ENCODE measurements around the gene USP20. TPM values are rescaled to one million over a fixed set of nuclear protein-coding genes. Genes with fewer than 3 reads are reported as not detected.

Gene USP20
- total RNA-seq, 2 experiments from 2014 or later = 14.4 to 24.1 TPM

- ChIA-PET POLR2A (interaction anchor here (0.6 to 1.2 kb wide), 2 partner anchors 72 to 148 kb away, joined by 3 to 5 read pairs; no protein-coding TSS in a partner anchor), CTCF (ENCODE audit: unreplicated experiment) (no interaction called here)
- peaks cover 71% of the 10 kb centered on the region for H3K4me1 ChIP-seq (ENCODE audit: insufficient read depth, low read length, poor library complexity, severe bottlenecking)
- H3K4me3 ChIP-seq (ENCODE audit: low read depth, low read length, poor library complexity, severe bottlenecking) = no peak overlapping the region
- H3K79me2 ChIP-seq (ENCODE audit: insufficient read depth, low read depth, low read length) = peaks cover 9% of the 10 kb centered on the region; the same call in 1 of the 2 replicates
- H3K4me2 ChIP-seq (ENCODE audit: low read length) = peak overlapping the region; percentile 42
- peaks cover 79% of the 10 kb centered on the region for H3K36me3 ChIP-seq (ENCODE audit: insufficient read depth, low read length)
- no peak overlapping the region for H2AFZ ChIP-seq (ENCODE audit: low read length)
- peaks cover 4% of the 10 kb centered on the region; the same call in 1 of the 2 replicates for H3K9me3 ChIP-seq (ENCODE audit: low read length)
- intact Hi-C loops (cut with micrococcal nuclease; ENCODE audit: unreplicated experiment) = no loop called here
- no peak for TF ChIP-seq EZH2phosphoT487 (IDR thresholded peaks at IDR 0.05; ENCODE audit: borderline replicate concordance, low read depth, low read length)
- TF ChIP-seq, protein P1, sequence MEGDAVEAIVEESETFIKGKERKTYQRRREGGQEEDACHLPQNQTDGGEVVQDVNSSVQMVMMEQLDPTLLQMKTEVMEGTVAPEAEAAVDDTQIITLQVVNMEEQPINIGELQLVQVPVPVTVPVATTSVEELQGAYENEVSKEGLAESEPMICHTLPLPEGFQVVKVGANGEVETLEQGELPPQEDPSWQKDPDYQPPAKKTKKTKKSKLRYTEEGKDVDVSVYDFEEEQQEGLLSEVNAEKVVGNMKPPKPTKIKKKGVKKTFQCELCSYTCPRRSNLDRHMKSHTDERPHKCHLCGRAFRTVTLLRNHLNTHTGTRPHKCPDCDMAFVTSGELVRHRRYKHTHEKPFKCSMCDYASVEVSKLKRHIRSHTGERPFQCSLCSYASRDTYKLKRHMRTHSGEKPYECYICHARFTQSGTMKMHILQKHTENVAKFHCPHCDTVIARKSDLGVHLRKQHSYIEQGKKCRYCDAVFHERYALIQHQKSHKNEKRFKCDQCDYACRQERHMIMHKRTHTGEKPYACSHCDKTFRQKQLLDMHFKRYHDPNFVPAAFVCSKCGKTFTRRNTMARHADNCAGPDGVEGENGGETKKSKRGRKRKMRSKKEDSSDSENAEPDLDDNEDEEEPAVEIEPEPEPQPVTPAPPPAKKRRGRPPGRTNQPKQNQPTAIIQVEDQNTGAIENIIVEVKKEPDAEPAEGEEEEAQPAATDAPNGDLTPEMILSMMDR (conservative IDR thresholded peaks at IDR 0.05; ENCODE audit: low read length) = no peak
- H3K27ac ChIP-seq (ENCODE audit: low read depth, low read length, poor library complexity, severe bottlenecking) = peak overlapping the region; percentile 6
- no TSS peak for BruUV-seq (replicated peaks)
- DNase-seq (ENCODE audit: low spot score) = no peak
- H3K9me2 ChIP-seq (ENCODE audit: insufficient read depth, low read length) = no peaks in the 10 kb centered on the region
- H4K20me1 ChIP-seq (ENCODE audit: insufficient read depth, low read length) = 0 out of 2 replicates have a peak, but pooled peaks cover 6% of the 10 kb centered on the region
Observed at GRCh38 chr9:129891569-129891968, 56.3 kb downstream of the USP20 start.

GRCh38 chr9:129894120-129894823 lies 59.0 kb downstream of the USP20 start:
- TF ChIP-seq, protein P1 (conservative IDR thresholded peaks at IDR 0.05; ENCODE audit: low read length) = no peak
- TF ChIP-seq EZH2phosphoT487 (IDR thresholded peaks at IDR 0.05; ENCODE audit: borderline replicate concordance, low read depth, low read length) = no peak
- Histone ChIP-seq H3K9me2 (ENCODE audit: insufficient read depth, low read length) (no peaks in the 10 kb centered on the region), H3K36me3 (ENCODE audit: insufficient read depth, low read length) (peaks cover 92% of the 10 kb centered on the region), H3K4me1 (ENCODE audit: insufficient read depth, low read length, poor library complexity, severe bottlenecking) (peaks cover 50% of the 10 kb centered on the region), H3K4me3 (ENCODE audit: low read depth, low read length, poor library complexity, severe bottlenecking) (no peak overlapping the region), H3K4me2 (ENCODE audit: low read length) (no peak overlapping the region), H4K20me1 (ENCODE audit: insufficient read depth, low read length) (0 out of 2 replicates have a peak, but pooled peaks cover 6% of the 10 kb centered on the region), H3K79me2 (ENCODE audit: insufficient read depth, low read depth, low read length) (no peaks in the 10 kb centered on the region), H3K9me3 (ENCODE audit: low read length) (peaks cover 4% of the 10 kb centered on the region; the same call in 1 of the 2 replicates), H2AFZ (ENCODE audit: low read length) (no peak overlapping the region), H3K27ac (ENCODE audit: low read depth, low read length, poor library complexity, severe bottlenecking) (peak overlapping the region; percentile 1)
- intact Hi-C loops (cut with micrococcal nuclease; ENCODE audit: unreplicated experiment) = no loop called here
- CTCF ChIA-PET (ENCODE audit: unreplicated experiment) = no interaction called here
- POLR2A ChIA-PET = interaction anchor here (0.7 kb wide), 1 partner anchor 21 kb away, joined by 3 read pairs; no protein-coding TSS in a partner anchor
- no peak for DNase-seq (ENCODE audit: low spot score)
- BruUV-seq (replicated peaks) = no TSS peak

Data from OCI-LY7 (cell line).